GM23248 (cell line): ENCODE data around the gene SLC10A6.

ENCODE experiments used
- EZH2 ChIP-seq: fragments of 200-600 bp; sonication (generic); IDR thresholded peaks from 2 replicates; pipeline ENCODE4 v1.6.1; 2018; ENCODE audit warnings: antibody characterized with exemption, mild to moderate bottlenecking; ENCODE audit not compliant: insufficient read depth, poor library complexity, severe bottlenecking
- EZH2phosphoT487 ChIP-seq: fragments of 200-600 bp; sonication (generic); IDR thresholded peaks from 2 replicates; pipeline ENCODE4 v1.6.1; 2018; ENCODE audit warnings: antibody characterized with exemption, moderate library complexity, mild to moderate bottlenecking, low read depth; ENCODE audit not compliant: insufficient read depth

DNA sequence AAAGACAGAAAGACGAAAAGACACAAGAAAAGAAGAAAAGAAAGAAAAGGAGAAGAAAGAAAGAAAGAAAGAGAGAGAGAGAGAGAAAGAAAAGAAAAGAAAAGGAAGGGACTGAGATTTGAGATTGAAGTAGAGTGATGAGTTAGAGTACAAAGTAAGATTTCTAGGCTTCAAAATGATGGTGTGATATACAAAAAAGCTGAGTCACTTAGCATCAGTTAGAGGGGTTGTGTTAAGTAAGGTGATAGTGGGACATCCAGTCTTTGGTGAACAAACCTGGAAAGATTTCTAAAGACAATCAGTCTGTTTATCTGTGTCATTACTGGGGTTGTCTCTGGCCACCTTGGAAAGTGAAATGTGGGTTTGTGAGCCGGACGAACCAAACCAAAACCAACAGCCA lies 13.5 kb downstream of the SLC10A6 start:
- TF ChIP-seq EZH2 (no peak), EZH2phosphoT487 (no peak)
